ENCODE results near the gene ICOSLG. TPM values are rescaled to one million over a fixed set of nuclear protein-coding genes. Genes with fewer than 3 reads are reported as not detected.
"Not testable (repeated sequence)": the region's sequence is repeated elsewhere in the genome, so short reads cannot be mapped to it uniquely, and the experiment has no call there.

The ICOSLG gene
- total and polyA plus RNA-seq, 12 donors: 0.90 to 6.2 (median 1.6) TPM

GRCh38 chr21:44207860-44208646 is 32.7 kb downstream of the ICOSLG start:
- H3K4me1 ChIP-seq; H3K36me3 ChIP-seq; H3K9me3 ChIP-seq; H3K27me3 ChIP-seq; intact Hi-C loops (cut with DNase I); H3K4me3 ChIP-seq: not testable (repeated sequence)
- peak; percentile 4 to 40 for DNase-seq
- peak; percentile 60 to 86 (median 80) for ATAC-seq
- H3K27ac ChIP-seq: peak overlapping the region in 1 of 10 donors; percentile 19
- 41% methylated on average over 9 of the region's 15 CpGs; no CpG with 5 or more reads in 1 of the 2 donors for WGBS, 2 donors

GRCh38 chr21:44206698-44207676 is 33.8 kb downstream of the ICOSLG start:
- ATAC-seq: peak in 7 of 8 donors; percentile 5 to 52 (median 24)
- H3K4me3 ChIP-seq; H3K27ac ChIP-seq; intact Hi-C loops (cut with DNase I); H3K9me3 ChIP-seq; DNase-seq; H3K27me3 ChIP-seq; H3K36me3 ChIP-seq; H3K4me1 ChIP-seq: not testable (repeated sequence)
- WGBS, 2 donors: no CpG with 5 or more reads among the region's 33 CpGs

GRCh38 chr21:44206187-44206586 is 34.6 kb downstream of the ICOSLG start:
- intact Hi-C loops (cut with DNase I); DNase-seq; H3K27ac ChIP-seq; H3K4me1 ChIP-seq; H3K9me3 ChIP-seq; H3K4me3 ChIP-seq; H3K27me3 ChIP-seq; H3K36me3 ChIP-seq: not testable (repeated sequence)
- peak in 2 of 8 donors; percentile 18 to 36 for ATAC-seq
- no CpG with 5 or more reads among the region's 24 CpGs for WGBS, 2 donors

GRCh38 chr21:44202590-44203299 is 38.0 kb downstream of the ICOSLG start:
- no CpG with 5 or more reads among the region's 30 CpGs for WGBS, 2 donors
- H3K36me3 ChIP-seq; intact Hi-C loops (cut with DNase I); H3K4me3 ChIP-seq; H3K27me3 ChIP-seq; DNase-seq; H3K4me1 ChIP-seq; H3K27ac ChIP-seq; H3K9me3 ChIP-seq: not testable (repeated sequence)
- peak; percentile 78 to 92 (median 84) for ATAC-seq

- ATAC-seq; H3K4me3 ChIP-seq; H3K4me1 ChIP-seq; H3K36me3 ChIP-seq; intact Hi-C loops (cut with DNase I); H3K27me3 ChIP-seq; H3K9me3 ChIP-seq; H3K27ac ChIP-seq: not testable (repeated sequence)
- 94 to 97% methylated on average over 11 of the region's 11 CpGs for WGBS, 2 donors
- peak in 1 of 2 donors; percentile 5 for DNase-seq
Observed at GRCh38 chr21:44199997-44200396, 40.7 kb downstream of the ICOSLG start.

- H3K36me3 ChIP-seq: no peaks in the 10 kb centered on the region
- DNase-seq (no peak), ATAC-seq (no peak)
- H3K4me1 ChIP-seq: peaks cover 0 to 4% (median 0%) of the 10 kb centered on the region in 9 donors
- no peaks in the 10 kb centered on the region for H3K9me3 ChIP-seq
- WGBS, 2 donors: 87% methylated on average over 15 of the region's 15 CpGs
- no peak overlapping the region for H3K4me3 ChIP-seq
- intact Hi-C loops (cut with DNase I): no loop called here
- TF ChIP-seq CTCF (IDR thresholded peaks at IDR 0.05): no peak
- no peaks in the 10 kb centered on the region for H3K27me3 ChIP-seq
- H3K27ac ChIP-seq: no peak overlapping the region
Observed at GRCh38 chr21:44199448-44199847, 41.3 kb downstream of the ICOSLG start.

GRCh38 chr21:44197156-44197516 is 43.6 kb downstream of the ICOSLG start:
- H3K36me3 ChIP-seq; H3K4me1 ChIP-seq; H3K4me3 ChIP-seq; H3K27me3 ChIP-seq; intact Hi-C loops (cut with DNase I); H3K9me3 ChIP-seq: not testable (repeated sequence)
- 71 to 80% methylated on average over 5 to 16 of the region's 21 CpGs for WGBS, 2 donors
- DNase-seq (peak; percentile 5 to 69), ATAC-seq (peak; percentile 21 to 78 (median 62))
- H3K27ac ChIP-seq: peak overlapping the region in 5 of 10 donors; percentile 22 to 64 (median 28)

GRCh38 chr21:44196212-44197155 is 44.3 kb downstream of the ICOSLG start:
- peak overlapping the region in 5 of 10 donors; percentile 22 to 72 (median 52) for H3K27ac ChIP-seq
- ATAC-seq (peak; percentile 57 to 82 (median 68)), DNase-seq (peak; percentile 63 to 83)
- H3K4me1 ChIP-seq; intact Hi-C loops (cut with DNase I); H3K9me3 ChIP-seq; H3K36me3 ChIP-seq; H3K4me3 ChIP-seq; H3K27me3 ChIP-seq: not testable (repeated sequence)
- 45% methylated on average over 14 of the region's 22 CpGs; no CpG with 5 or more reads in 1 of the 2 donors for WGBS, 2 donors

- intact Hi-C loops (cut with DNase I); ATAC-seq; H3K27me3 ChIP-seq; H3K4me3 ChIP-seq; H3K36me3 ChIP-seq; H3K4me1 ChIP-seq; H3K9me3 ChIP-seq: not testable (repeated sequence)
- DNase-seq: peak in 1 of 2 donors; percentile 15
- H3K27ac ChIP-seq: peak overlapping the region in 1 of 10 donors; percentile 28
- 71% methylated on average over 4 of the region's 9 CpGs; no CpG with 5 or more reads in 1 of the 2 donors for whole genome bisulfite sequencing, 2 donors
Observed at GRCh38 chr21:44194888-44195287, 45.9 kb downstream of the ICOSLG start.
